ENCODE measurements around the gene ARL5C.

- TF ChIP-seq EZH2 (IDR thresholded peaks at IDR 0.05; ENCODE audit: insufficient read depth, poor library complexity, severe bottlenecking) (no peak), EZH2phosphoT487 (IDR thresholded peaks at IDR 0.05; ENCODE audit: insufficient read depth, low read depth) (no peak)
These were observed 58.0 kb downstream of the ARL5C start for GRCh38 chr17:39107973-39108372.
